Mucosa of descending colon (tissue), 3 donors: ENCODE measurements around the gene SYNJ2BP. TPM values are rescaled to one million over a fixed set of nuclear protein-coding genes. Genes with fewer than 3 reads are reported as not detected.
A peak's percentile ranks its signal among the peaks of the same experiment; 100 is the strongest.
"Not testable (repeated sequence)": the region's sequence is repeated elsewhere in the genome, so short reads cannot be mapped to it uniquely, and the experiment has no call there.

Source experiments
- ATAC-seq: fragments of 200-7000 bp; cut with Tn5 transposase; one replicate; pipeline ENCODE4 v1.9.1; 2020; ENCODE audit warnings: mild to moderate bottlenecking, moderate library complexity
- DNase-seq, 3 donors: peaks; one replicate each; pipeline ENCODE4 v3.0.0-alpha.2; 2020
- H3K36me3 ChIP-seq: fragments of 200-600 bp; one replicate; pipeline ENCODE4 v1.8.0; 2021; ENCODE audit warnings: low read depth, mild to moderate bottlenecking
- H3K4me1 ChIP-seq: fragments of 200-600 bp; one replicate; pipeline ENCODE4 v1.8.0; 2021; ENCODE audit warnings: low read depth, mild to moderate bottlenecking
- H3K4me3 ChIP-seq: fragments of 200-600 bp; one replicate; pipeline ENCODE4 v1.8.0; 2021; ENCODE audit warnings: mild to moderate bottlenecking
- H3K9me3 ChIP-seq: fragments of 200-600 bp; one replicate; pipeline ENCODE4 v1.8.0; 2021; ENCODE audit warnings: mild to moderate bottlenecking
- CTCF ChIP-seq: fragments of 200-600 bp; IDR thresholded peaks from one replicate; pipeline ENCODE4 v1.8.0; 2022; ENCODE audit warnings: antibody characterized with exemption, mild to moderate bottlenecking
- intact Hi-C, 2 donors: fragments of 100-400 bp; cut with DNase I in 1 of 2; cut with micrococcal nuclease in 1 of 2; formaldehyde crosslinking; loops; one replicate each; pipeline versions ENCODE4 v1.11.0 to v1.11.1; 2022; cut with DNase I, micrococcal nuclease
- total RNA-seq, 3 donors: library from RNA; stranded (reverse); fragmentation: NEBNext Ultra II Directional in 2 of 3; extraction: Animal tissue kit (Norgen Biotek cat#: 25700) in 2 of 3; gene quantifications; one replicate each; pipeline versions ENCODE4 v1.2.1 to v1.2.4, GENCODE V29; 2021 to 2023
- donor health status: DM: no; HTN: no; CAD: no; lungs with moderate emphysema.
- donor health status: DM: no; HTN: no; CAD: no.
- donor health status: DM: no; HTN: yes; CAD: no.

Gene SYNJ2BP
- total RNA-seq, 3 donors from 2014 or later: 53.7 to 57.9 (median 53.9) TPM

- Histone ChIP-seq H3K9me3 (no peaks in the 10 kb centered on the region), H3K4me3 (no peak overlapping the region), H3K36me3 (no peaks in the 10 kb centered on the region), H3K4me1 (peaks cover 14% of the 10 kb centered on the region)
- DNase-seq (no peak), ATAC-seq (no peak)
- intact Hi-C loops: no loop called here
- TF ChIP-seq CTCF: no peak
Measured at GRCh38 chr14:70415788-70416187, 1.1 kb downstream of the SYNJ2BP start.

GRCh38 chr14:70407621-70408020, 9.3 kb downstream of the SYNJ2BP start:
- DNase-seq: no peak
- intact Hi-C loops: no loop called here
- Histone ChIP-seq H3K36me3 (no peaks in the 10 kb centered on the region), H3K4me1 (no peaks in the 10 kb centered on the region), H3K4me3 (no peak overlapping the region), H3K9me3 (no peaks in the 10 kb centered on the region)
- TF ChIP-seq CTCF: no peak
- ATAC-seq: no peak

GRCh38 chr14:70406216-70406615, 10.7 kb downstream of the SYNJ2BP start:
- DNase-seq, H3K9me3 ChIP-seq, H3K36me3 ChIP-seq, intact Hi-C loops, H3K4me3 ChIP-seq, H3K4me1 ChIP-seq: not testable (repeated sequence)
- ATAC-seq: peak; percentile 36

- ATAC-seq (peak; percentile 76), DNase-seq (peak in 1 of 3 donors; percentile 36)
- intact Hi-C loops, H3K9me3 ChIP-seq, H3K4me1 ChIP-seq, H3K36me3 ChIP-seq, H3K4me3 ChIP-seq: not testable (repeated sequence)
Measured at GRCh38 chr14:70403335-70403734, 13.6 kb downstream of the SYNJ2BP start.

- no peak for TF ChIP-seq CTCF
- intact Hi-C loops: no loop called here
Measured at GRCh38 chr14:70401643-70402042, 15.2 kb downstream of the SYNJ2BP start.

GRCh38 chr14:70398706-70399431, 18.0 kb downstream of the SYNJ2BP start:
- ATAC-seq (no peak), DNase-seq (no peak)
- intact Hi-C loops: no loop called here
- no peaks in the 10 kb centered on the region for H3K4me1 ChIP-seq
- H3K9me3 ChIP-seq: no peaks in the 10 kb centered on the region
- H3K4me3 ChIP-seq: no peak overlapping the region
- no peak for TF ChIP-seq CTCF
- no peaks in the 10 kb centered on the region for H3K36me3 ChIP-seq

More at GRCh38 chr14:70401643-70402042, 15.2 kb downstream of the SYNJ2BP start:
- Histone ChIP-seq H3K4me3 (no peak overlapping the region), H3K9me3 (no peaks in the 10 kb centered on the region), H3K36me3 (no peaks in the 10 kb centered on the region), H3K4me1 (no peaks in the 10 kb centered on the region)
- ATAC-seq (no peak), DNase-seq (no peak)

GRCh38 chr14:70398280-70398679, 18.6 kb downstream of the SYNJ2BP start:
- DNase-seq: no peak

More at GRCh38 chr14:70398280-70398679, 18.6 kb downstream of the SYNJ2BP start:
- no peaks in the 10 kb centered on the region for H3K4me1 ChIP-seq
- H3K9me3 ChIP-seq: no peaks in the 10 kb centered on the region
- ATAC-seq: no peak
- no peaks in the 10 kb centered on the region for H3K36me3 ChIP-seq
- intact Hi-C loops: no loop called here
- TF ChIP-seq CTCF: no peak
- H3K4me3 ChIP-seq: no peak overlapping the region
